Fibroblast of the aortic adventitia (primary cell): ENCODE measurements around the gene FUS. TPM values are rescaled to one million over a fixed set of nuclear protein-coding genes. Genes with fewer than 3 reads are reported as not detected.
"Not testable (repeated sequence)": the region's sequence is repeated elsewhere in the genome, so short reads cannot be mapped to it uniquely, and the experiment has no call there.

ENCODE experiments used
- DNase-seq: peaks from one replicate; pipeline ENCODE4 v3.0.0-alpha.2; 2010; ENCODE audit warnings: low read depth
- H3K4me3 ChIP-seq: 2 replicates; pipeline ENCODE4 v1.5.1; 2011; ENCODE audit warnings: low read depth, mild to moderate bottlenecking, control low read depth, low read length, moderate library complexity
- CTCF ChIP-seq: IDR thresholded peaks from 2 replicates; pipeline ENCODE4 v1.5.1; 2011; ENCODE audit warnings: mild to moderate bottlenecking, low read length, control low read depth, inconsistent platforms; ENCODE audit not compliant: insufficient read depth
- total RNA-seq: library from RNA; depleted of rRNA; stranded (reverse); fragments of >200 nt; gene quantifications from 2 replicates; pipeline ENCODE4 v1.2.3, GENCODE V29; 2012; ENCODE audit warnings: low replicate concordance

Gene FUS
- total RNA-seq, 1 donor, result 65.3 TPM

GRCh38 chr16:31157136-31157535 is 22.8 kb upstream of the FUS start:
- no peak for DNase-seq
- H3K4me3 ChIP-seq, result peak overlapping the region; percentile 17
- no peak for TF ChIP-seq CTCF

- H3K4me3 ChIP-seq, result no peak overlapping the region
- TF ChIP-seq CTCF, result no peak
- no peak for DNase-seq
These were observed 12.6 kb upstream of the FUS start for GRCh38 chr16:31167315-31167714.

GRCh38 chr16:31168848-31169247 is 11.1 kb upstream of the FUS start:
- no peak for TF ChIP-seq CTCF
- no peak overlapping the region for H3K4me3 ChIP-seq
- DNase-seq, result no peak

- H3K4me3 ChIP-seq, DNase-seq: not testable (repeated sequence)
These were observed 9.9 kb upstream of the FUS start for GRCh38 chr16:31170048-31170447.

- no peak for DNase-seq
- TF ChIP-seq CTCF, result no peak
- no peak overlapping the region for H3K4me3 ChIP-seq
These were observed 2.8 kb upstream of the FUS start for GRCh38 chr16:31177136-31177535.

DNA sequence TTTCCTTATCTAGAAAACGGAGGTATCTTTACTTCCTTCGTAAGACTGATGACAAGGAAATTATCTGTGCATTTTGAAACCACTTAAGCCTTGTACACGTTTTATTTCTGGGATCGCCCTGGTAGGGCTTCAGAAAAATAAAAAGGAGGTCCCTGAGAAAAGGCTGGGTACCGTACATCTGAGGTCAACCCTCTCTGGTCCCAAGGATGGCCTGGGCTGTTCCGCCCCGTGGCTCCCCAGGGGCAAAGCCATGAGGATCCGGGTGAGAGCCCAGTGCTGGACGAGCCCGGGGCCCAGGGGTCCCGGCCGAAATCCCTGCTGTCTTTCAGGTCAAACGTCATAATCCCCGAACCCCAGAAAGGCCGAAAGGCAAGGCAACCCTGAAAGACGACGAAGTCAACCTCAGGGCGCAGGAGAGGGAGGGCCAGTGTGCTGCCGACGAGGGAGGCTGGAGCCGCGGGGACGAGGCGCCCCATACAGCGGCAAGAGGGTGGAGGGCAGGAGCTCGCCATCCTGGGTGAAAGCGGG is 656 bp upstream of the FUS start:
- peak overlapping the region; percentile 96 for H3K4me3 ChIP-seq
- TF ChIP-seq CTCF, result no peak
- DNase-seq, result no peak

- H3K4me3 ChIP-seq, result peak overlapping the region; percentile 96
- TF ChIP-seq CTCF, result no peak
- no peak for DNase-seq
These were observed 1.3 kb downstream of the FUS start for GRCh38 chr16:31181102-31181830.
